SK-N-MC (cell line): ENCODE results near the gene MTCL1.

ENCODE experiments used
- EZH2 ChIP-seq: fragments of 200-600 bp; sonication (generic); IDR thresholded peaks from one replicate; pipeline ENCODE4 v1.6.1; 2017; ENCODE audit warnings: antibody characterized with exemption
- FOXP2 ChIP-seq: optimal IDR thresholded peaks from 2 replicates; pipeline ENCODE3; 2011; ENCODE audit warnings: mild to moderate bottlenecking, moderate library complexity; ENCODE audit not compliant: insufficient read depth; ENCODE audit errors: extremely low read length, control extremely low read depth
- POLR2AphosphoS5 ChIP-seq: IDR thresholded peaks from 2 replicates; pipeline ENCODE4 v1.6.1; 2012; ENCODE audit warnings: mild to moderate bottlenecking, low read depth, low read length, borderline replicate concordance

DNA sequence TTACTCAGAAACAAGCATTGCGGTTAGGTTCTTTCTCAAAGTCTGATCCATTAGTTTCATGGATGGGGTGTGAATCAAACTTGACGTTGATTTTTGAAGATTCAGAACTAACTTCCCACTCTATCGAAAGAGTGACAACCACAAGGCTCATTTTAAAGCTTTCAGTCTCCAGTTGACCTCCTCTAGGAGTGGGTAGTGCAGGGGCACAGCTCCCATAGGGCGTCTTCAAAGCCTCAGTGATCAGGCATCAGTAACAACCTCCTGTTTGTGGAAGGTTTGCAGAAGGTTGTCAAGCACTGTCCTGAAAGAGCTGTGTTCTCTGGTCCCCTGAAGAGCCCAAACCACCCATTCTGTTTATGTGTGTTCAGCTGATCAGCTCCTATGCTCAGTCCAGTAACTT is 10.2 kb downstream of the MTCL1 start:
- TF ChIP-seq POLR2AphosphoS5 (no peak), EZH2 (no peak), FOXP2 (no peak)
